NOMO-1 treated with dmso at 0.1 percent for 144 hours (cell line): ENCODE measurements around the gene KRTAP19-8.

ENCODE experiments used
- DNase-seq: peaks from one replicate; lab custom pipeline; 2025; ENCODE audit not compliant: unreplicated experiment; lab: John Stamatoyannopoulos, UW

Gene KRTAP19-8

DNA sequence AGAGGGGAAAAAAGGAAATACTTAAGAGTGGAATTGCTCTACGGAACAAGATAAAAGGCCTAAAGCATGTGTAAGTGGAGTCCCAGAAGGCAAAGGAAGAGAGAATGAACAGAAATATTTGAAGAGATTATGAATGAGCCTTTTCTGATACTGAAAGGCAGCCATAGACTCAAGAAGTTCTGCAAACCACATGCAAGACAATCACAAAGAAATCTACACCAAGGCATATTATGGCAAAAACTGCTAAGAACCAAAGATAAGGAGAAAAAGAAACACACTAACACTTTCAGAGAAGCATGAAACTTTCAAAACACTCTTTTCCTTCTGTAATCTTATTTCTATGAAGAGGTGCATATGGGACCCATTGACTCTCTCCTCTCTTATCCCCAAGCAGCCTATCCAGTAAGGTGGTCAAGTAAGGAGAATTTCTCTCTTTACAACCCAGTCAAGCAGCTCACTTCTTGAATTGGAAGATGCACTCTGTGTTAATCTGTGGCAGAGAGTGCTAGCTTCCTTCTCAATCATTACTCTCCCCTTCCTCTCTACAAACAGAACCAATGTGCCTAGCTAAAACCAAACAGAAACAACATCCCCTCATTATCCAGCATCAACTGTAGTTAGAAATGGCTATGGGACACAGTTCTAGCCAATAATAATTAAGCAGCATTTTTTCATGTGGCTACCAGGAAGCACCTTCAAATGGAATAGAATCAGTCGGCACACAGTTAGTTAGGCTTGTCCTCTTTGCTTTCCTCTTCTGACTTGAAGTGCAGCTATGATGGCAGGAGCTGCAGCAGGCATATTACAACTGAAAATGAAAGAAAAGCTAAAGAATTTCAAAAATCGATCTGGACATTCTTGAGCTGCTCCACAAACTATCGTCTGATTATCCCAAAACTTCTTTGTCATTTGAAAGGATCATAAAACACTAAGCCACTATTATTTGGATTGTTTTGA, 25.9 kb downstream of the KRTAP19-8 start:
- DNase-seq = no peak

DNA sequence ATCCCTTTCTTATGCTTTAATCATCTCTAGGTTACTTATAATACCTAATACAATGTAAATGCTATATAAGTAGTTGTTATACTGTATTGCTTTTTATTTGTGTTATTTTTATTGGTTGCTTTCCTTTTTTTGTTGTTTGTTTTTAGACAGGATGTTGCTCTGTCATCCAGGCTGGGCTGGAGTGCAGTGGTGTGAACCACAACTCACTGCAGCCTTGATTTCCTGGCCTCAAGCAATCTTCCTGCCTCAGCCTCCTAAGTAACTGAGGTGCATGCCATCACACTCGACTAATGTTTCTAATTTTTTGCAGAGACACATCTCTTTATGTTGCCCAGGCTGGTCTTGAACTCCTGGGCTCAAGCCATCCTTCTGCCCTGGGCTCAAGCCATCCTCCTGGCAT, 26.9 kb downstream of the KRTAP19-8 start:
- no peak for DNase-seq

DNA sequence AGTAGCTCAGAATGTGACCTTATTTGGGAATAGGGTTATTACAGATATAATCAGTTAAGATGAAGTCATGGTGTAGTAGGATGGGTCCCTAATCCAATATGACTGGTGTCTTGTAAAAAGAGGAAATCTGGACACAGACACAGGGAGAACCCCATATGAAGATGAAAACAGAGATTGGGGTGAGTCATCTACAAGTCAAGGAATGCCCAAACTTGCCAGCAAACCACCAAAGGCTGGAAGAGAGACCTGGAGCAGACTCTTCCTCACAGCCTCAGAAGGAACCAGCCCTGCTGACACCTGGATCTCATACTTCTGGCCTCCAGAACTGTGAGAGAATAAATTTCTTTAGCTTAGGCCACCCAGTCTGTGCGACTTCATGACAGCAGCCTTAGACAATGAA, 29.9 kb downstream of the KRTAP19-8 start:
- no peak for DNase-seq

DNA sequence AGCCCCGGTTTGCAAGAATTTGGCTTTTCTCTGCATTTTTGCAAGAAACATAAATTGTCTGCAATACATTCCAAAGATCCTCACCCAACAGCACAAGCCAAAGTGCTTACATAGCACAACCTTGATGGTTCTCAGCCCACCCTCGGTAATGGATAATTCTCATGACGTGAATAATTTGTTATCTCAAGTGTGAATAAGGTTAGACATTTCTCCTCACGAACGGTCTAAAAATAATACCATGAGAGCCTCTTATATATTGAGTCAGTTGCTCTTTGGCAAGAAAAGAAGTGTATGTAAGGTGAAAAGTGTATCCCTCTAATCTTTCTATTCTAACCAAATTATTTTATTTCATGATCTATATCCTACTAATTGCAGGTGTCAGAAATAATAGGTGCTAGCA, 33.3 kb downstream of the KRTAP19-8 start:
- DNase-seq = no peak

DNA sequence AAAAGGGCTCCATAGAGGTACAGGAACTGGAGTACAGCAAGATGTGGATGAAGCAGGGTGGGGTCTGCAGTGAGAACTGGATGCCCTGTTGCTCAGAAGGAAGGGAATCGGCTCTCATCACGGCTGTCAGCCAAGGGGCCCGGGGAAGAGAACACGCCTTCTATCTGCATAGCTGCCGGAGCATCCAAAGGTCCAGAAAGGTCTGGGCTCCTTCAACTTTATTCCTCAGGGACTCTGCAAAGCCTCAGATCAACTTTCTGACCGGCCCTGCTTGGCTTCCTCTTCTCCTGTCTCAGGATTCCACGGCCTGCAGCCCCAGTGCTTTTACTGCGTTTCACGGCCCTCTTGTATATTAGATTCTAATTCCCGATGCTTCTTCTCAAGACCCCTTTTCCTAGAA, 34.8 kb downstream of the KRTAP19-8 start:
- DNase-seq = no peak

DNA sequence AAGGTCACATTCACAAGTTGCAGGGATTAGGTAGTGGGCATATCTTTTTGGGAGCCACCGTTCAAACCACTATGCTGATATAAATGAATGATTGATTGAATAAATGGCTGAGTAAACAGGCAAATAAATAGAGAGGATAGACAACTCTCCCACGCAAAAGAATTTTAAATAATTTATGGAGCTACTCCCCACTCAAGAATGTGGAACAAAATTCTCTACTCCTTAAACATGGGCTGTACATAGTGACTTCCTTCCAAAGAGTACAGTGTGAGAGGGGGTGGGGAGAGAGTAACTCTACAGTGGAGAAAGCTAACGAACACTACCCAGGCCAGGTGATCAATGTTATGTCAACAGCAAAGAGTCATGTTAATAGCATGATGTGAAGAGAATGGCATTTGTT, 40.7 kb downstream of the KRTAP19-8 start:
- no peak for DNase-seq

DNA sequence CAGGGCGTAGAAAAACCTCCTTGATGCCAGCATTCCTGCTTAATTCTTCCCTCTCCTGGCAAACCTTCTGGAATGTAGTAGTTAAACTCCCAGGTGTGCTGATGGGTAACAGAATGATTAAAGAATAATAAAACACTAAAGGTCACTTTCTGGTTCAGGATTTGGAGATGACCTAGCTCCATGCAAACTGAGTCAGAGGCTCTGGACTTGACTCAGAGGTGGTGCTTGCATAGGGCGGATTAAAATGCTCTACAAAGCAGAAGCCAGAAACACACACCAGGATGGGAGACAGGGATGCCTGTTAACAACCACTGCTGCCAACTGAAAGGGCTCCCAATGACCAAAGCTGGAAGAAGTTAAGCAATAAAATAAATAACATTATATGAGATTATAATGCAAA, 41.5 kb downstream of the KRTAP19-8 start:
- no peak for DNase-seq

DNA sequence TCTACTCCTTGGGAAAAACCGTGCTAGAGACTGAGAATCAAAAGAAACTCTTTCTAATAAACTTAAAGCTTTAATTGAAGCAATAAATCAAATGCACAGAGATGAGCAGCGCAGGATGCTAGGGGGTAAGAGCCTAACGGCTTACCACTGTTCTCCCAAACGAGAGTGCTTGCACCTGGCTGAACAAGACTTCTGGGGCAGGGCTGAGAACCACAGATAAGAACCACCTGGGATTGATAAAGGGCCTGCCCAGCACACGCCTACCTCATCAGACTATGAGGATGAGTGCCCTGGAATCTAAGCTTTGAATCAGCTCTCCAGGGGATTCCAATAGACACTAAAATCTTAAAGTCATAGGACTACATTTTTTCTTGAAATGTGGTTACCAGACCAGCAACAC, 43.3 kb downstream of the KRTAP19-8 start:
- no peak for DNase-seq

DNA sequence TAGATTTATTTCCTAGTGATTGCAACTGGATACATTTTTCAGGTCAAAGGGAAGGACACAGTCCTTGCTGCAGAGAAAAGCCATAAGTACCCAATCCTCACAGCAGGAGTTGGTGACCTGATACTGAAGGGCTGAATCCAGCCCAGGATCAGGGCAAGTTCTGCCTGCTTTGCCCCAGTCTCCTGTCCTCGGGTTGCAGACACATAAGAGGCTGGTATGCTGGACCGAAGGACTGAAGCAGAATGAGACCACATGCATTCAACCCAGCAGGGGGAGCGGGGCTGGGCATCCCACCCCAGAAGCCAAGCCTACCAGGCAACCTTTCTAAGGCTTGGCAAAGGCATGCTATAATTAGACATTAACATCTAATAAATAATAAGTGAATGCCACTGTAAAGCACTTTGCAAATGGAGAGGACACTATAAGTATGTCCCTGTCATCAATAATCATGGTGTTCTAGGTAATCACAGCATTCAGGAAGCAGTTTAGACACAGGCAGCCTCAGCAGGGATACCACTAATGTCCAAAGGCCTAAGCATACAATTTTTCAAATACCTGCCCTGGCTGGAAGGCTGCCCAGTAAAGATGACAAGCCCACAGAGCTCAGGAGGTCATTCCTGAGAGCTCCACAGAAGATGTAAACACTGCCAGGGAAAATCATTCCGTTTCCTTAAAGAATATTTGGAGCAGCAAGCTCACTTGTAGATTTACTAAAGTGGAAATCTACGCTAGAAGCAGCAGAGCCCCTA, 47.6 kb downstream of the KRTAP19-8 start:
- no peak for DNase-seq

DNA sequence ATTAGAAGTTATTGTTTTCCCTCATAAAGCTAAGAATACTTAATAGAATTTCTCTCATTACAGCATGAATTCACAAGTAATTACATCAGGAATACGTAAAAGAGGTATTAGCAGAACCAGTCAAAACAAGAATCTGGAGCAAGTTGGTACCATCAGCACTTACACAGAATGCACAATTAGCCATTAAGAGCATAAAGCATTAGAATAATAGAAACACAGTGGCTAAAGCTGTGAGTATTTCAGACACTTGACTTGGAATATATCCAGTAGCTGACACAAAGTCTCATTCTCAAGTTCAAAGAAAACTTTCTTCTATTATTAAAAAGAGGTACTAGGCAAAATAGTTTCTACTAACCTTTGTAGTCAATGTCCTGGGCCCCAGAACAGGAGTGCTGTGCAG, 49.6 kb downstream of the KRTAP19-8 start:
- DNase-seq = no peak
